HEK293T (cell line): ENCODE data around the gene CDON.

Experiments
- CTCF ChIA-PET: fragments of 350-600 bp; formaldehyde crosslinking; extraction: SDS; loops from one replicate; lab custom pipeline; 2021; ENCODE audit warnings: antibody characterized with exemption, inconsistent platforms; lab: Yijun Ruan, JAX
- POLR2A ChIA-PET: fragments of 350-600 bp; formaldehyde crosslinking; extraction: SDS; loops from one replicate; lab custom pipeline; 2020; ENCODE audit warnings: antibody characterized with exemption, inconsistent platforms; lab: Yijun Ruan, JAX
- DNase-seq: peaks from one replicate; pipeline ENCODE4 v3.0.0; 2012; ENCODE audit warnings: mixed read lengths; ENCODE audit errors: extremely low spot score
- ARNT ChIP-seq: fragments of 450-650 bp; IDR thresholded peaks from 2 replicates; pipeline ENCODE4 v1.6.1; 2017; ENCODE audit warnings: mild to moderate bottlenecking
- BHLHE40 ChIP-seq: fragments of 450-650 bp; IDR thresholded peaks from 2 replicates; pipeline ENCODE4 v1.6.1; 2016; ENCODE audit warnings: mild to moderate bottlenecking, moderate library complexity, borderline replicate concordance
- CTBP1 ChIP-seq: fragments of 450-650 bp; IDR thresholded peaks from 2 replicates; pipeline ENCODE4 v1.6.1; 2016; ENCODE audit warnings: borderline replicate concordance
- ELF4 ChIP-seq: fragments of 450-650 bp; IDR thresholded peaks from 2 replicates; pipeline ENCODE4 v1.6.1; 2017; ENCODE audit warnings: antibody characterized with exemption
- FOXA1 ChIP-seq: fragments of 450-650 bp; IDR thresholded peaks from 2 replicates; pipeline ENCODE4 v1.6.1; 2016; ENCODE audit warnings: mild to moderate bottlenecking
- FOXK2 ChIP-seq: fragments of 450-650 bp; IDR thresholded peaks from 2 replicates; pipeline ENCODE4 v1.6.1; 2016; ENCODE audit warnings: mild to moderate bottlenecking
- FOXM1 ChIP-seq: fragments of 450-650 bp; IDR thresholded peaks from 2 replicates; pipeline ENCODE4 v1.6.1; 2017; ENCODE audit warnings: mild to moderate bottlenecking, borderline replicate concordance
- HDGF ChIP-seq: fragments of 450-650 bp; IDR thresholded peaks from 2 replicates; pipeline ENCODE4 v1.6.1; 2017; ENCODE audit warnings: antibody characterized with exemption, borderline replicate concordance
- L3MBTL2 ChIP-seq: fragments of 450-650 bp; conservative IDR thresholded peaks from 2 replicates; pipeline ENCODE4 v1.6.1; 2016; ENCODE audit warnings: mild to moderate bottlenecking
- LEF1 ChIP-seq: fragments of 450-650 bp; IDR thresholded peaks from 2 replicates; pipeline ENCODE4 v1.6.1; 2017; ENCODE audit warnings: mild to moderate bottlenecking, borderline replicate concordance
- NFRKB ChIP-seq: fragments of 450-650 bp; IDR thresholded peaks from 2 replicates; pipeline ENCODE4 v1.6.1; 2016; ENCODE audit warnings: mild to moderate bottlenecking, moderate library complexity
- PKNOX1 ChIP-seq: fragments of 450-650 bp; IDR thresholded peaks from 2 replicates; pipeline ENCODE4 v1.6.1; 2016
- SP1 ChIP-seq: fragments of 450-650 bp; IDR thresholded peaks from 2 replicates; pipeline ENCODE4 v1.6.1; 2017
- SUZ12 ChIP-seq: fragments of 450-650 bp; IDR thresholded peaks from 2 replicates; pipeline ENCODE4 v1.6.1; 2016; ENCODE audit warnings: mild to moderate bottlenecking
- TARDBP ChIP-seq: fragments of 450-650 bp; IDR thresholded peaks from 2 replicates; pipeline ENCODE4 v1.6.1; 2016
- ZNF384 ChIP-seq: fragments of 450-650 bp; IDR thresholded peaks from 2 replicates; pipeline ENCODE4 v1.6.1; 2016

The CDON gene

GRCh38 chr11:125939081-125939521 is 123.6 kb downstream of the CDON start:
- no peak for DNase-seq
- ChIA-PET POLR2A (no interaction called here), CTCF (interaction anchor here (1.2 to 1.4 kb wide), 2 partner anchors 7 to 255 kb away, joined by 4 read pairs; no protein-coding TSS in a partner anchor)
- no peak for TF ChIP-seq HDGF

GRCh38 chr11:125938418-125938817 is 124.2 kb downstream of the CDON start:
- DNase-seq = no peak
- POLR2A ChIA-PET = interaction anchor here (1.2 kb wide), 1 partner anchor 123 kb away, joined by 3 read pairs; no protein-coding TSS in a partner anchor
- CTCF ChIA-PET = interaction anchor here (1.4 kb wide), 1 partner anchor 255 kb away, joined by 4 read pairs; no protein-coding TSS in a partner anchor
- TF ChIP-seq FOXA1 (no peak), ELF4 (no peak), TARDBP (no peak), BHLHE40 (no peak), FOXK2 (no peak), ARNT (no peak), NFRKB (no peak), ZNF384 (no peak), CTBP1 (no peak), SP1 (no peak), PKNOX1 (no peak), SUZ12 (no peak), LEF1 (no peak)

- CTCF ChIA-PET = interaction anchor here (1.0 kb wide), 1 partner anchor 8 kb away, joined by 3 read pairs; no protein-coding TSS in a partner anchor
- POLR2A ChIA-PET = no interaction called here
- DNase-seq = no peak
- TF ChIP-seq ARNT = no peak
- no peak for TF ChIP-seq BHLHE40
- no peak for TF ChIP-seq FOXA1
- TF ChIP-seq LEF1 = no peak
- TF ChIP-seq ELF4 = no peak
- no peak for TF ChIP-seq FOXK2
- no peak for TF ChIP-seq L3MBTL2
Measured at GRCh38 chr11:125935618-125936199, 127.0 kb downstream of the CDON start.

- ChIA-PET CTCF (interaction anchor here (0.6 kb wide), 1 partner anchor 953 kb away, joined by 3 read pairs; no protein-coding TSS in a partner anchor), POLR2A (no interaction called here)
- DNase-seq = no peak
- TF ChIP-seq ZNF384 (no peak), HDGF (no peak), FOXK2 (no peak), NFRKB (no peak), FOXA1 (no peak), BHLHE40 (no peak), SUZ12 (no peak), L3MBTL2 (no peak), ELF4 (no peak), SP1 (no peak), FOXM1 (no peak), CTBP1 (no peak), TARDBP (no peak), LEF1 (no peak), ARNT (no peak), PKNOX1 (no peak)
Measured at GRCh38 chr11:125935056-125935455, 127.6 kb downstream of the CDON start.

- ChIA-PET CTCF (interaction anchor here (0.6 kb wide), 1 partner anchor 953 kb away, joined by 3 read pairs; no protein-coding TSS in a partner anchor), POLR2A (no interaction called here)
Measured at GRCh38 chr11:125934473-125934872, 128.2 kb downstream of the CDON start.

More at GRCh38 chr11:125934473-125934872, 128.2 kb downstream of the CDON start:
- TF ChIP-seq L3MBTL2 = no peak
- no peak for TF ChIP-seq PKNOX1
- no peak for TF ChIP-seq TARDBP
- no peak for TF ChIP-seq BHLHE40
- TF ChIP-seq ZNF384 = no peak
- no peak for TF ChIP-seq NFRKB
- no peak for TF ChIP-seq LEF1
- no peak for TF ChIP-seq SP1
- no peak for TF ChIP-seq CTBP1
- TF ChIP-seq FOXM1 = no peak
- TF ChIP-seq ELF4 = no peak
- TF ChIP-seq HDGF = no peak
- no peak for TF ChIP-seq SUZ12
- TF ChIP-seq ARNT = no peak
- TF ChIP-seq FOXK2 = no peak
- TF ChIP-seq FOXA1 = no peak
- DNase-seq = no peak
